ENCODE data around the gene CGRRF1.

The CGRRF1 gene

DNA sequence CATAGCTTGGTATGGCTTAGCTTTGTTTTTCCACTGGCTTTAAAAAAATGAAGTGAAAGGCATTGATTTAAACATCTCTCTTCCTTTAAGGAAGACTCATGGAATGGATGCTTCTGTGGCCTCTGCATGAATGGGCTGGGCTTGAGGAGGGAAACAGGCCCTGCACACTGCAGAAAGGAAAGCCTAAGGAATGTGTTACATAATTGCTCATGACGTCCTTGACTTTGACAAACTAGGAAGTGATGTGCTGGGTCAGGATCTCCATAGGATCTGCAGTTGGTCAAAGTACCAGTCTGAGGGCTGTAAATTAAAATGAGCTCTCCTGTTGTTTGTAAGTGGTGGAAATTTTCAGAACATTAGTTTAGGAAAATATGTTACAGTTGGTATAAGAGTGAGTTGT, 69.9 kb downstream of the CGRRF1 start:
- DNase-seq: no peak

DNA sequence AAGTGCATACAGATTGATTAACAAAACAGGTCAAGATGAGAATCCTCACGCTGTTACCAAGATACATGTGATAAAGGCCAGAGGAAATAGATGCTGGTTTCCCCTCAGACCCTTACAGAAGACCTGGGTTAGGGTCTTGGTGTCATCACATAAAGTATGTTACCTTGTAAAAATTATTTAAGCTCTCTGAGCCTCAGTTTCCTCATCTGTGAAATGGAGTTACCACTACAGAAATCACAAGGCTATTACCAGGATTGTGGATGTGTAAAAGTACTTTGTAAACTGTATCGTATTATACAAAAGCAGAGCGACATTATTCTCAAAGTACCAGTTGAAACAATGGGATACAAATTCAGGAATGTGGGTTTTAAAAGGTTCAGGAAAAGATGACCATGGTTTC, 71.2 kb downstream of the CGRRF1 start:
- no peak for DNase-seq

DNA sequence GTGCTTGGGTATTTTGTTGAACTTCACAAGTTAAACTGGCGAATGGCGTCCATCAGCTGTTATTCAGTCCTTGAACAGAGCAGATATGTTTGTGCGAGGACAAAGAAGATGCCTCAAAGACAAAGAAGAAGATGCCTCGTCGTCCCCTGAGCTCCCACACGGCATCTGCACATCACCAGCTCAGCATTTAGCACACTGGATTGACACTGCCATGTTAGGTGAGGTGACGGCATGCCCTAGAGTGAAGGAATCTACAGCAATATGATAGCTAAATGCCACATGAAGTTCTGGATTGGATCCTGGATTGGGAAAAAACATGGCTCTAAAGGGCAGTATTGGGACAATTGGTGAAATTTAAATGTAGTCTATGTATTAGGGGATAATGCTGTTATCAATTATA, 72.6 kb downstream of the CGRRF1 start:
- no peak for DNase-seq

DNA sequence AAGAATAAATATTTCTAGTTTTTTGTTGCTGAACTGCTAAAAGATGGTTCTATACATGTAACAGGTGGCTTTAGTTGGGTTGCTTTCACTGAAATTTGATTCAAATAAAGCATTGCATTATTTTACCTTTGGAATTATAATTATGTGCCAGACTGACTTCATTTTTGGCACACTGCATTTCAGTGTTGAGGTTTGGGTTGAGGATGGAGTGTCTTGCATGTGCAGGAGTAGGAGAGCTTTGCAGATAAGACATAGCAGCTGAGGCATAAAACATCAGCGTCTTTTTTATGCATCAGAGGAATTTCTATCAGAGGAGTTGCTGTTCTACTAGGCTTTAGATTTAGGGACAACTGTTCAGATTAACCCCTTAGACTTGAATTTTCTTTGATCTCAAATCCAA, 74.4 kb downstream of the CGRRF1 start:
- DNase-seq: no peak

DNA sequence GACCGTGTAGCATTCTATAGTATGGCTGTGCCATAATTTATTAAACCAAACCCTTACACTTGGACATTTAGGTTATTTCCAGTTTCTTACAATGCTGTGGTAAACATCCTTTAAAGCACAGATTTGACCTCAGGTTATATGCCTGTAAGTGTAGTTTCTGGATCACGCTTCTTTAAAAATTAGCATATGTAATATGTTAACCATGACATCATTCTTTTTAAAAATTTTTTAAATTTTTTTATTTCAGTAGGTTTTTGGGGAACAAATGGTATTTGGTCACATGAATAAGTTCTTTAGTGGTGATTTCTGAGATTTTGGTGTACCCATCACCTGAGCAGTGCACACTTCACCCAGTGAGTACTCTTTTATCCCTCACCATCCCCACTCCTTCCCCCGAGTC, 75.5 kb downstream of the CGRRF1 start:
- no peak for DNase-seq

Data from NCI-H1436 treated with DMSO at 0.1 percent for 48 hours (cell line).